ENCODE data around the gene BFSP1.

BFSP1 gene

GRCh38 chr20:17448071-17448470 lies 83.1 kb downstream of the BFSP1 start:
- TF ChIP-seq CTCF (conservative IDR thresholded peaks at IDR 0.05; ENCODE audit: control insufficient read depth, insufficient read depth, low read depth, low read length) = no peak
- DNase-seq (ENCODE audit: low read depth) = no peak
- H3K4me3 ChIP-seq (ENCODE audit: control insufficient read depth, low read depth, low read length) = no peak overlapping the region

GRCh38 chr20:17446171-17446570 lies 85.0 kb downstream of the BFSP1 start:
- no peak for TF ChIP-seq CTCF (conservative IDR thresholded peaks at IDR 0.05; ENCODE audit: control insufficient read depth, insufficient read depth, low read depth, low read length)
- no peak overlapping the region for H3K4me3 ChIP-seq (ENCODE audit: control insufficient read depth, low read depth, low read length)
- DNase-seq (ENCODE audit: low read depth) = no peak

GRCh38 chr20:17445543-17445942 lies 85.6 kb downstream of the BFSP1 start:
- no peak for DNase-seq (ENCODE audit: low read depth)
- no peak for TF ChIP-seq CTCF (conservative IDR thresholded peaks at IDR 0.05; ENCODE audit: control insufficient read depth, insufficient read depth, low read depth, low read length)
- H3K4me3 ChIP-seq (ENCODE audit: control insufficient read depth, low read depth, low read length) = no peak overlapping the region

GRCh38 chr20:17444091-17444490 lies 87.1 kb downstream of the BFSP1 start:
- no peak for TF ChIP-seq CTCF (conservative IDR thresholded peaks at IDR 0.05; ENCODE audit: control insufficient read depth, insufficient read depth, low read depth, low read length)
- no peak for DNase-seq (ENCODE audit: low read depth)
- no peak overlapping the region for H3K4me3 ChIP-seq (ENCODE audit: control insufficient read depth, low read depth, low read length)

Measured in fibroblast of mammary gland (primary cell).